GM13977 (cell line): ENCODE measurements around the gene TNFAIP1.

Experiments used
- DNase-seq: peaks from one replicate; pipeline ENCODE4 v3.0.0; 2012; ENCODE audit warnings: low spot score
- CTCF ChIP-seq: IDR thresholded peaks from 2 replicates; pipeline ENCODE4 v1.5.1; 2012; ENCODE audit warnings: mild to moderate bottlenecking, control low read depth; ENCODE audit not compliant: insufficient read depth; ENCODE audit errors: extremely low read depth, missing control alignments
- in situ Hi-C: fragments of 300-500 bp; cut with MboI; formaldehyde crosslinking; loops from one replicate; pipeline ENCODE4 v1.12.0; 2022; ENCODE audit warnings: low sequenced_read_pairs, low pct_unique_long_range_greater_than_20kb, mixed read lengths, inconsistent platforms; ENCODE audit not compliant: unreplicated experiment

Gene TNFAIP1

GRCh38 chr17:28390563-28390962, 55.0 kb downstream of the TNFAIP1 start:
- no peak for DNase-seq
- TF ChIP-seq CTCF, result no peak
- in situ Hi-C loops, result loop anchor here (25.0 kb wide), 1 partner anchor 147 kb away; no protein-coding TSS in a partner anchor

GRCh38 chr17:28390984-28391383, 55.4 kb downstream of the TNFAIP1 start:
- in situ Hi-C loops, result loop anchor here (25.0 kb wide), 1 partner anchor 146 kb away; no protein-coding TSS in a partner anchor
- no peak for TF ChIP-seq CTCF
- DNase-seq, result no peak

- DNase-seq, result no peak
- in situ Hi-C loops, result loop anchor here (25.0 kb wide), 1 partner anchor 146 kb away; no protein-coding TSS in a partner anchor
- no peak for TF ChIP-seq CTCF
Measured at GRCh38 chr17:28391401-28391800, 55.8 kb downstream of the TNFAIP1 start.

- no peak for TF ChIP-seq CTCF
- DNase-seq, result no peak
- in situ Hi-C loops, result loop anchor here (25.0 kb wide), 1 partner anchor 145 kb away; no protein-coding TSS in a partner anchor
Measured at GRCh38 chr17:28392491-28392890, 56.9 kb downstream of the TNFAIP1 start.

GRCh38 chr17:28394337-28395116, 59.0 kb downstream of the TNFAIP1 start:
- DNase-seq, result no peak
- in situ Hi-C loops, result loop anchor here (25.0 kb wide), 1 partner anchor 143 kb away; no protein-coding TSS in a partner anchor
- TF ChIP-seq CTCF, result no peak

- in situ Hi-C loops, result loop anchor here (25.0 kb wide), 1 partner anchor 142 kb away; no protein-coding TSS in a partner anchor
- no peak for DNase-seq
- TF ChIP-seq CTCF, result no peak
Measured at GRCh38 chr17:28395426-28395825, 59.9 kb downstream of the TNFAIP1 start.
